Testis (tissue), 2 donors: ENCODE data around the gene CAPN12.
"Not testable (repeated sequence)": the region's sequence is repeated elsewhere in the genome, so short reads cannot be mapped to it uniquely, and the experiment has no call there.

ENCODE experiments used
- CTCF ChIP-seq, 3 experiments: fragments of 450-650 bp in 2 of 3; fragments of 200-600 bp in 1 of 3; sonication (generic) in 1 of 3; IDR thresholded peaks; one replicate each; pipeline ENCODE4 v1.5.1; 2016 to 2019; ENCODE audit warnings: antibody characterized with exemption in 3 of 3, mild to moderate bottlenecking in 2 of 3, moderate library complexity in 1 of 3
- POLR2A ChIP-seq: fragments of 450-650 bp; IDR thresholded peaks from one replicate; pipeline ENCODE4 v1.6.1; 2017; ENCODE audit warnings: antibody characterized with exemption, mild to moderate bottlenecking, moderate library complexity

- not testable (repeated sequence) for TF ChIP-seq CTCF (IDR thresholded peaks at IDR 0.05); POLR2A
These were observed 37.9 kb upstream of the CAPN12 start for GRCh38 chr19:38782212-38782611.
